ENCODE data around the gene HAND1. TPM values are rescaled to one million over a fixed set of nuclear protein-coding genes. Genes with fewer than 3 reads are reported as not detected.

Gene HAND1
- total and polyA plus RNA-seq, 2 experiments from 2014 or later, result not detected

DNA sequence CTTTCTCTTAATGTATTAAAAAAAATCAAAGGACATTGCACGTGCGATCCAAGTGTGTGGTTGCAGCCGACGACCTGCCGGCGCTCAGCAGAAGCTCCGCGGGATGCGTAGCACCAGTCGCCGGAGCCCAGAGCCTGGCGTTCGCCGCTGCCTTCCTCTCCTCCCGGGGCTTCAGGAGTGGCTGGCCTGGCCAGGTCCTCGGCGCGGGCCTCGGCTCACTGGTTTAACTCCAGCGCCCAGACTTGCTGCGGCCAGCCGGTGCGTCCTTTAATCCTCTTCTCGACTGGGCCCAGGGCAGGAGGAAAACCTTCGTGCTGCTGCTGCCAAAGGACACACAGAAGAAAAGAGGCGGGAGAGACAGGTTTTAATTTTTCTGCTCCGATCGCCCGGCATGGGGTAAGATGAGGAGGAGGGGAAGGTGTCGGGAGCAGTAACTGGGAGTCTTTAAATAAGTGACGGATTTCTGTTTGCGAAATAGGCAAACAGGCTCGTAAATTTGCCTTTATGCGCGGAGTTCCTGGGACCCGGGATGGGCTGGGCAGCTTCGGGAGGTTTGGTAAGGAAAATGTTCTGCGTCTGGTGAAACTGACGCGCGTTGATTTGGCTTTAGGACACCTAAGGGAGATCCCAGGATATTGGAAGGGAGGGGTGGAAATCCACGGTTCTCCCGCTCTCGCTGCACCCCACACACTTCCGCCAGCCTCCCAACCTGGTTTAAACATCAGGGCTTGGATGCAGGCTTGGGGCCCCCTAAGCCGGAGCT is 2.3 kb downstream of the HAND1 start (continued):
- TF ChIP-seq, protein P1, sequence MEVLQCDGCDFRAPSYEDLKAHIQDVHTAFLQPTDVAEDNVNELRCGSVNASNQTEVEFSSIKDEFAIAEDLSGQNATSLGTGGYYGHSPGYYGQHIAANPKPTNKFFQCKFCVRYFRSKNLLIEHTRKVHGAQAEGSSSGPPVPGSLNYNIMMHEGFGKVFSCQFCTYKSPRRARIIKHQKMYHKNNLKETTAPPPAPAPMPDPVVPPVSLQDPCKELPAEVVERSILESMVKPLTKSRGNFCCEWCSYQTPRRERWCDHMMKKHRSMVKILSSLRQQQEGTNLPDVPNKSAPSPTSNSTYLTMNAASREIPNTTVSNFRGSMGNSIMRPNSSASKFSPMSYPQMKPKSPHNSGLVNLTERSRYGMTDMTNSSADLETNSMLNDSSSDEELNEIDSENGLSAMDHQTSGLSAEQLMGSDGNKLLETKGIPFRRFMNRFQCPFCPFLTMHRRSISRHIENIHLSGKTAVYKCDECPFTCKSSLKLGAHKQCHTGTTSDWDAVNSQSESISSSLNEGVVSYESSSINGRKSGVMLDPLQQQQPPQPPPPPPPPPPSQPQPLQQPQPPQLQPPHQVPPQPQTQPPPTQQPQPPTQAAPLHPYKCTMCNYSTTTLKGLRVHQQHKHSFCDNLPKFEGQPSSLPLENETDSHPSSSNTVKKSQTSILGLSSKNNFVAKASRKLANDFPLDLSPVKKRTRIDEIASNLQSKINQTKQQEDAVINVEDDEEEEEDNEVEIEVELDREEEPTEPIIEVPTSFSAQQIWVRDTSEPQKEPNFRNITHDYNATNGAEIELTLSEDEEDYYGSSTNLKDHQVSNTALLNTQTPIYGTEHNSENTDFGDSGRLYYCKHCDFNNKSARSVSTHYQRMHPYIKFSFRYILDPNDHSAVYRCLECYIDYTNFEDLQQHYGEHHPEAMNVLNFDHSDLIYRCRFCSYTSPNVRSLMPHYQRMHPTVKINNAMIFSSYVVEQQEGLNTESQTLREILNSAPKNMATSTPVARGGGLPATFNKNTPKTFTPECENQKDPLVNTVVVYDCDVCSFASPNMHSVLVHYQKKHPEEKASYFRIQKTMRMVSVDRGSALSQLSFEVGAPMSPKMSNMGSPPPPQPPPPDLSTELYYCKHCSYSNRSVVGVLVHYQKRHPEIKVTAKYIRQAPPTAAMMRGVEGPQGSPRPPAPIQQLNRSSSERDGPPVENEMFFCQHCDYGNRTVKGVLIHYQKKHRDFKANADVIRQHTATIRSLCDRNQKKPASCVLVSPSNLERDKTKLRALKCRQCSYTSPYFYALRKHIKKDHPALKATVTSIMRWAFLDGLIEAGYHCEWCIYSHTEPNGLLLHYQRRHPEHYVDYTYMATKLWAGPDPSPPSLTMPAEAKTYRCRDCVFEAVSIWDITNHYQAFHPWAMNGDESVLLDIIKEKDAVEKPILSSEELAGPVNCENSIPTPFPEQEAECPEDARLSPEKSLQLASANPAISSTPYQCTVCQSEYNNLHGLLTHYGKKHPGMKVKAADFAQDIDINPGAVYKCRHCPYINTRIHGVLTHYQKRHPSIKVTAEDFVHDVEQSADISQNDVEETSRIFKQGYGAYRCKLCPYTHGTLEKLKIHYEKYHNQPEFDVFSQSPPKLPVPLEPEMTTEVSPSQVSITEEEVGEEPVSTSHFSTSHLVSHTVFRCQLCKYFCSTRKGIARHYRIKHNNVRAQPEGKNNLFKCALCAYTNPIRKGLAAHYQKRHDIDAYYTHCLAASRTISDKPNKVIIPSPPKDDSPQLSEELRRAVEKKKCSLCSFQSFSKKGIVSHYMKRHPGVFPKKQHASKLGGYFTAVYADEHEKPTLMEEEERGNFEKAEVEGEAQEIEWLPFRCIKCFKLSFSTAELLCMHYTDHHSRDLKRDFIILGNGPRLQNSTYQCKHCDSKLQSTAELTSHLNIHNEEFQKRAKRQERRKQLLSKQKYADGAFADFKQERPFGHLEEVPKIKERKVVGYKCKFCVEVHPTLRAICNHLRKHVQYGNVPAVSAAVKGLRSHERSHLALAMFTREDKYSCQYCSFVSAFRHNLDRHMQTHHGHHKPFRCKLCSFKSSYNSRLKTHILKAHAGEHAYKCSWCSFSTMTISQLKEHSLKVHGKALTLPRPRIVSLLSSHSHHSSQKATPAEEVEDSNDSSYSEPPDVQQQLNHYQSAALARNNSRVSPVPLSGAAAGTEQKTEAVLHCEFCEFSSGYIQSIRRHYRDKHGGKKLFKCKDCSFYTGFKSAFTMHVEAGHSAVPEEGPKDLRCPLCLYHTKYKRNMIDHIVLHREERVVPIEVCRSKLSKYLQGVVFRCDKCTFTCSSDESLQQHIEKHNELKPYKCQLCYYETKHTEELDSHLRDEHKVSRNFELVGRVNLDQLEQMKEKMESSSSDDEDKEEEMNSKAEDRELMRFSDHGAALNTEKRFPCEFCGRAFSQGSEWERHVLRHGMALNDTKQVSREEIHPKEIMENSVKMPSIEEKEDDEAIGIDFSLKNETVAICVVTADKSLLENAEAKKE (CRISPR knock-in tag; IDR thresholded peaks at IDR 0.05), result no peak
- TF ChIP-seq EZH2phosphoT487 (IDR thresholded peaks at IDR 0.05; ENCODE audit: unreplicated experiment) (peak; percentile 95), NANOG (IDR thresholded peaks at IDR 0.05; ENCODE audit: borderline replicate concordance) (no peak)

DNA sequence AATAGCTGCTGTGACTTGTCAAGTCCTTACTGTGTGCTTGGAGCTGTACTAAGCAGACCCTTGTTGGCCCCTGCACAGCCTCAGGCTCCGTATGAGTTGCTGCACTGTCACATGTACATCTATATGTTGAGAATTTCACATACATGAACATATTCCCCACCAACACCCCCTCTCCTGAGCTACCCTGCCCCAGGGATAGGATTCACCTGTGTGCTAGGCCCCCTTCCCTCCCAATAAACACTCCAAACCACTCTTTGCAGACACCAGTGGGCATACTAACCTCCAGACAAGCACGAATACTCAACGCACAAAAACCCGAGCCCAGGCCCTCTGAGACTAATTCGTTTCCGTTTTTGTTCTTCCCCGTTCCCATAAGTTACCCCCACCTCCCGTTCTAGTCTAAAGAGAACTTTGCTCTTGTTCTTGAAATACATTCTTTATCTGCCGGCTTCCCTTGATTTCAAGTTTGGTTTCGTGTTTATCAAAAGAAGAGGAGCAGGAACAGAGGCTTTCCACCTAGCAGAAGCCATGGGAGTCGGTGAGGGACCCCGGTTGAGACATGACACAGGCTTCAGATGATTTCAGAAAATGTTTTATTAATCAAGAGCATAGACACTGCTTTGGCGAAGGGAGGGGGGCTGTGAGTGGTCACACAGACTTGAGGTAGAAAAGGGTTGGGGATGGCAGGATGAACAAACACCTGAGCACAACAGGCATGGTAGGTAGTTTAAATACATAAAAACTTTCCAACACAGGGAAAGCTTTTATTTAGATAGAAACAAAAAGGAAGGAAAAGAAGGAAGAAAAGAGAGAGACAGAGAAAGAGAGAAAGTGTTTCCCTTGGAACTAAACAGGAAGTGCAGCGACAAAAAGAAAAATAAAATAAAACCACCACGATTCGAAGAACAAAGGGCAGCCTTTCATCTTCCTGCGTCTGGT is 3.4 kb downstream of the HAND1 start:
- Histone ChIP-seq H3K4me2 (peak overlapping the region; percentile 94), H3K4me1 (ENCODE audit: insufficient read depth) (peaks cover 65% of the 10 kb centered on the region), H3K36me3 (ENCODE audit: insufficient read depth) (no peaks in the 10 kb centered on the region), H3K79me2 (replicated peaks; ENCODE audit: insufficient read depth) (no peaks in the 10 kb centered on the region), H2AFZ (no peak overlapping the region), H3K27me3 (ENCODE audit: insufficient read depth) (peaks cover 100% of the 10 kb centered on the region), H3K9me2 (ENCODE audit: insufficient read depth) (no peaks in the 10 kb centered on the region), H3K27ac (ENCODE audit: low read depth) (no peak overlapping the region), H4K20me1 (replicated peaks; ENCODE audit: insufficient read depth) (peaks cover 17% of the 10 kb centered on the region), H3K4me3 (peak overlapping the region; percentile 63), H3F3A (replicated peaks; ENCODE audit: low read depth) (peaks cover 12% of the 10 kb centered on the region; the same call in 1 of the 2 replicates)
- H3K27me3 Mint-ChIP-seq (ENCODE audit: insufficient read depth, low read depth, poor library complexity), result peaks cover 100% of the 10 kb centered on the region
- H3K36me3 Mint-ChIP-seq (ENCODE audit: low read depth), result no peaks in the 10 kb centered on the region; the same call in 2 of the 3 replicates
- H3K27ac Mint-ChIP-seq, result no peak overlapping the region
- DNase-seq (ENCODE audit: low spot score) (peak; percentile 14), ATAC-seq (no peak)
- H3K4me1 Mint-ChIP-seq, result peaks cover 54% of the 10 kb centered on the region
- TF ChIP-seq EZH2 (IDR thresholded peaks at IDR 0.05; ENCODE audit: low read depth, unreplicated experiment) (peak; percentile 98), EZH2phosphoT487 (IDR thresholded peaks at IDR 0.05; ENCODE audit: unreplicated experiment) (peak; percentile 69), STAT1 (IDR thresholded peaks at IDR 0.05; ENCODE audit: unreplicated experiment) (no peak)
- H3K9me3 Mint-ChIP-seq, result peaks cover 4% of the 10 kb centered on the region; the same call in 1 of the 3 replicates
- H3K4me3 Mint-ChIP-seq, result peak overlapping the region; percentile 71
